GM21526 (cell line): ENCODE measurements around the gene UGP2.
"Not testable (repeated sequence)": the region's sequence is repeated elsewhere in the genome, so short reads cannot be mapped to it uniquely, and the experiment has no call there.

ENCODE experiments used
- ATAC-seq: cut with Tn5 transposase; IDR thresholded peaks from one replicate; pipeline ENCODE4 v1.9.1; 2021; ENCODE audit warnings: moderate library complexity; ENCODE audit not compliant: unreplicated experiment, low FRiP score

The UGP2 gene

GRCh38 chr2:63837036-63837594, 4.6 kb upstream of the UGP2 start:
- no peak for ATAC-seq

- ATAC-seq = peak; percentile 34
Measured at GRCh38 chr2:63840081-63840784, 1.5 kb upstream of the UGP2 start.

- ATAC-seq = peak; percentile 90
Measured at GRCh38 chr2:63840785-63841253, 877 bp upstream of the UGP2 start.

GRCh38 chr2:63842149-63843061, 709 bp downstream of the UGP2 start:
- no peak for ATAC-seq

GRCh38 chr2:63843093-63843492, 1.4 kb downstream of the UGP2 start:
- no peak for ATAC-seq

GRCh38 chr2:63843791-63844190, 2.1 kb downstream of the UGP2 start:
- no peak for ATAC-seq

GRCh38 chr2:63844616-63845015, 2.9 kb downstream of the UGP2 start:
- no peak for ATAC-seq

- no peak for ATAC-seq
Measured at GRCh38 chr2:63845866-63846265, 4.2 kb downstream of the UGP2 start.

GRCh38 chr2:63846487-63846886, 4.8 kb downstream of the UGP2 start:
- ATAC-seq = no peak

- not testable (repeated sequence) for ATAC-seq
Measured at GRCh38 chr2:63847571-63847970, 5.9 kb downstream of the UGP2 start.

GRCh38 chr2:63849381-63850203, 7.9 kb downstream of the UGP2 start:
- no peak for ATAC-seq

- no peak for ATAC-seq
Measured at GRCh38 chr2:63850204-63850571, 8.5 kb downstream of the UGP2 start.

- ATAC-seq = no peak
Measured at GRCh38 chr2:63850649-63851048, 9.0 kb downstream of the UGP2 start.

GRCh38 chr2:63851691-63852311, 10.1 kb downstream of the UGP2 start:
- no peak for ATAC-seq

- no peak for ATAC-seq
Measured at GRCh38 chr2:63853527-63854310, 12.0 kb downstream of the UGP2 start.

- ATAC-seq = no peak
Measured at GRCh38 chr2:63855418-63856302, 14.0 kb downstream of the UGP2 start.

- ATAC-seq = no peak
Measured at GRCh38 chr2:63856303-63856603, 14.6 kb downstream of the UGP2 start.

GRCh38 chr2:63858291-63858690, 16.6 kb downstream of the UGP2 start:
- no peak for ATAC-seq
